ENCODE data around the gene SCTR.

Gene SCTR

GRCh38 chr2:119435081-119435952, 89.0 kb downstream of the SCTR start:
- H3K4me3 ChIP-seq (ENCODE audit: low read depth, low read length): no peak overlapping the region
- TF ChIP-seq MYC (IDR thresholded peaks at IDR 0.05; ENCODE audit: low read depth, low read length) (no peak), POLR2A (IDR thresholded peaks at IDR 0.05; ENCODE audit: extremely low read depth, insufficient read length) (no peak)
- TF ChIP-seq, protein P1, sequence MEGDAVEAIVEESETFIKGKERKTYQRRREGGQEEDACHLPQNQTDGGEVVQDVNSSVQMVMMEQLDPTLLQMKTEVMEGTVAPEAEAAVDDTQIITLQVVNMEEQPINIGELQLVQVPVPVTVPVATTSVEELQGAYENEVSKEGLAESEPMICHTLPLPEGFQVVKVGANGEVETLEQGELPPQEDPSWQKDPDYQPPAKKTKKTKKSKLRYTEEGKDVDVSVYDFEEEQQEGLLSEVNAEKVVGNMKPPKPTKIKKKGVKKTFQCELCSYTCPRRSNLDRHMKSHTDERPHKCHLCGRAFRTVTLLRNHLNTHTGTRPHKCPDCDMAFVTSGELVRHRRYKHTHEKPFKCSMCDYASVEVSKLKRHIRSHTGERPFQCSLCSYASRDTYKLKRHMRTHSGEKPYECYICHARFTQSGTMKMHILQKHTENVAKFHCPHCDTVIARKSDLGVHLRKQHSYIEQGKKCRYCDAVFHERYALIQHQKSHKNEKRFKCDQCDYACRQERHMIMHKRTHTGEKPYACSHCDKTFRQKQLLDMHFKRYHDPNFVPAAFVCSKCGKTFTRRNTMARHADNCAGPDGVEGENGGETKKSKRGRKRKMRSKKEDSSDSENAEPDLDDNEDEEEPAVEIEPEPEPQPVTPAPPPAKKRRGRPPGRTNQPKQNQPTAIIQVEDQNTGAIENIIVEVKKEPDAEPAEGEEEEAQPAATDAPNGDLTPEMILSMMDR (IDR thresholded peaks at IDR 0.05; ENCODE audit: low read depth, low read length): no peak
- TF ChIP-seq, protein P2, sequence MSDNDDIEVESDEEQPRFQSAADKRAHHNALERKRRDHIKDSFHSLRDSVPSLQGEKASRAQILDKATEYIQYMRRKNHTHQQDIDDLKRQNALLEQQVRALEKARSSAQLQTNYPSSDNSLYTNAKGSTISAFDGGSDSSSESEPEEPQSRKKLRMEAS (IDR thresholded peaks at IDR 0.05; ENCODE audit: low read depth, low read length): no peak
- DNase-seq (ENCODE audit: low read depth): no peak

GRCh38 chr2:119434664-119435063, 89.6 kb downstream of the SCTR start:
- H3K4me3 ChIP-seq (ENCODE audit: low read depth, low read length): no peak overlapping the region
- DNase-seq (ENCODE audit: low read depth): no peak
- TF ChIP-seq, protein P1 (IDR thresholded peaks at IDR 0.05; ENCODE audit: low read depth, low read length): no peak
- TF ChIP-seq, protein P2 (IDR thresholded peaks at IDR 0.05; ENCODE audit: low read depth, low read length): no peak
- TF ChIP-seq MYC (IDR thresholded peaks at IDR 0.05; ENCODE audit: low read depth, low read length) (no peak), POLR2A (IDR thresholded peaks at IDR 0.05; ENCODE audit: extremely low read depth, insufficient read length) (no peak)

GRCh38 chr2:119433636-119434327, 90.5 kb downstream of the SCTR start:
- no peak for DNase-seq (ENCODE audit: low read depth)
- TF ChIP-seq POLR2A (IDR thresholded peaks at IDR 0.05; ENCODE audit: extremely low read depth, insufficient read length) (no peak), MYC (IDR thresholded peaks at IDR 0.05; ENCODE audit: low read depth, low read length) (no peak)
- TF ChIP-seq, protein P1 (IDR thresholded peaks at IDR 0.05; ENCODE audit: low read depth, low read length): no peak
- TF ChIP-seq, protein P2 (IDR thresholded peaks at IDR 0.05; ENCODE audit: low read depth, low read length): no peak
- no peak overlapping the region for H3K4me3 ChIP-seq (ENCODE audit: low read depth, low read length)

DNA sequence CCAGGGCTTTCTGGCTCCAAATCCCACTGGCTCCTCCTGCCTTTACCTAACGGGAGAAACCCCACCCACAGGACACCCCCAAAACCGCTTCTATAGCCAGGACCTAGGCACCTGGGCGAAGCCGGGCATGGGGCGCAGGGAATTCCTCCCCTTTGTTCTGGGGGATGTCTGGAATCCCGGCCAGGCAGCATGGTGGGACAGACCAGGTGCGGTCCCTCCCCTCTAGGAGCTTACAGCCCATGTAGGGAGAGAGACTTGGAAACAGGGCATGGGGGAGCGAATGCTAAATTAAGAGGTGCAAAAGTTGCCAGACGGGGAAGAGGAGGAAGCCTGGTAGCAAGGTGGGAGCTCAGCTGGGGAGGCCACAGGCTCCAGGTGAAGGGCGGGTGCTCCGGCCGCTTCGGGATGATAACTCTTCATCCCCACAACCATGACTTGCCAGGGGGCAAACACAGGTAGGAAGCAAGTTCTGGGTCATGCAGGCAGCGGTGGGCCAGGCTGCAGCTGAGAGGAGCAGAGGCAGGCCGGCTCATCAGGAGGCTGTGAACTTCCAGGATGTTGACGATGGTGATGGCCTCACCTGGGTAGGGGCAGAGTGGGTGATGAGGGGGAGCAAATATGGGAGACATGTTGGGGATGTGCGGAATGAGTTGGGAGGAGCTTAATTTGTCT, 91.3 kb downstream of the SCTR start:
- TF ChIP-seq, protein P1 (IDR thresholded peaks at IDR 0.05; ENCODE audit: low read depth, low read length): no peak
- TF ChIP-seq MYC (IDR thresholded peaks at IDR 0.05; ENCODE audit: low read depth, low read length) (no peak), POLR2A (IDR thresholded peaks at IDR 0.05; ENCODE audit: extremely low read depth, insufficient read length) (no peak)
- TF ChIP-seq, protein P2 (IDR thresholded peaks at IDR 0.05; ENCODE audit: low read depth, low read length): no peak
- no peak overlapping the region for H3K4me3 ChIP-seq (ENCODE audit: low read depth, low read length)
- DNase-seq (ENCODE audit: low read depth): no peak

DNA sequence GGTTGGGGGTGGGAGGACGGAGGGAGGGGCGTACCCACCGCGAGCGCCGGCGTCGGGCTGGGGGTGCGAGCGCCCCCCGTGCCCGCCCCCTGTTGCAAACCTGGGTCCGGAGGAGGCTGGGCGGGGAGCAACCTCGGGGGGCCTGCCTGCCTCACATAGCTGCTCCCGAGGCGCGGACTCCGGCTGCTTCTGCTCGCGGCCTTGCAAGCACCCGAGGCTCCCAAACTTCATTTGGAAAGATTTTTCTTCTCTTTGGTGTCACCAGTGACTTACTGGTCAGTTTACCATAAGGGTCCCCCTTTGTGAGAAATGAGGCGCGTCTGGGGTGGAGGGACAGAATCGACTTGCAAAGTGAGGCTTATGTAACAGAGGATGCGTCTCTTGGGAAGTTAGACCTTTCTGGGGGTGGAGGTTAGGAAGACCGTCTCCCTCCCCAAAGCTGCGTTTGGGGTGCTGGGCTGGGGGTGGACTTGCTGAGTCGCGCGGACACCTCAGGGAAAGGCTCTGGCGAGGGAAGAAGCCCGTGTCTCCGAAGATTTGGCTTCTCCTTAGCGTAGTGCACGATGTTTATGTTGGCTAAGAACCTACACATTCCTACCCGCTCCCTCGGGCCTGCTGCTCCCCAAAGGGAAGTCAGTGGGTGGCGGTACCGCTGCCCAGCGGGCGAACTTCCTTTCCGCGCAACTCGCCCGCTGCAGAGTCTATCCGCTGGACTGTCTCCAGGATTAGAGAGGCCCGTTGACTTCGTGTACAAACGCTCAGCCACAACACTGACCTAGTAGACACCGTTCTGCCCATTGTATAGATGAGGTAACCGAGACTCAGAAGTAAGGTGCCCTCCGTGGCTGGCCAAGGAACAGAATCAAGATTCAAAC, 92.1 kb downstream of the SCTR start:
- TF ChIP-seq, protein P2 (IDR thresholded peaks at IDR 0.05; ENCODE audit: low read depth, low read length): no peak
- peak; percentile 86 for DNase-seq (ENCODE audit: low read depth)
- H3K4me3 ChIP-seq (ENCODE audit: low read depth, low read length): peak overlapping the region; percentile 45
